BE2C (cell line): ENCODE results near the gene PCK2.

ENCODE experiments used
- DNase-seq: peaks from one replicate; pipeline ENCODE4 v3.0.0-alpha.2; 2020
- H3K27me3 ChIP-seq: fragments of 250-450 bp; sonication (Bioruptor Pico); 2 replicates; pipeline ENCODE4 v1.5.1; 2020; ENCODE audit warnings: mild to moderate bottlenecking
- H3K36me3 ChIP-seq: fragments of 250-450 bp; sonication (Bioruptor Pico); 2 replicates; pipeline ENCODE4 v1.5.1; 2020; ENCODE audit warnings: mild to moderate bottlenecking
- H3K4me1 ChIP-seq: fragments of 250-450 bp; sonication (Bioruptor Pico); 2 replicates; pipeline ENCODE4 v1.5.1; 2020
- H3K4me3 ChIP-seq: 2 replicates; pipeline ENCODE4 v1.5.1; 2011; ENCODE audit warnings: low read depth, low read length
- H3K9me3 ChIP-seq: fragments of 250-450 bp; sonication (Bioruptor Pico); 2 replicates; pipeline ENCODE4 v1.5.1; 2020
- TF ChIP-seq, protein P1 (sequence below): IDR thresholded peaks from 2 replicates; pipeline ENCODE4 v1.5.1; 2012; ENCODE audit warnings: mild to moderate bottlenecking, low read depth, low read length

PCK2 gene

DNA sequence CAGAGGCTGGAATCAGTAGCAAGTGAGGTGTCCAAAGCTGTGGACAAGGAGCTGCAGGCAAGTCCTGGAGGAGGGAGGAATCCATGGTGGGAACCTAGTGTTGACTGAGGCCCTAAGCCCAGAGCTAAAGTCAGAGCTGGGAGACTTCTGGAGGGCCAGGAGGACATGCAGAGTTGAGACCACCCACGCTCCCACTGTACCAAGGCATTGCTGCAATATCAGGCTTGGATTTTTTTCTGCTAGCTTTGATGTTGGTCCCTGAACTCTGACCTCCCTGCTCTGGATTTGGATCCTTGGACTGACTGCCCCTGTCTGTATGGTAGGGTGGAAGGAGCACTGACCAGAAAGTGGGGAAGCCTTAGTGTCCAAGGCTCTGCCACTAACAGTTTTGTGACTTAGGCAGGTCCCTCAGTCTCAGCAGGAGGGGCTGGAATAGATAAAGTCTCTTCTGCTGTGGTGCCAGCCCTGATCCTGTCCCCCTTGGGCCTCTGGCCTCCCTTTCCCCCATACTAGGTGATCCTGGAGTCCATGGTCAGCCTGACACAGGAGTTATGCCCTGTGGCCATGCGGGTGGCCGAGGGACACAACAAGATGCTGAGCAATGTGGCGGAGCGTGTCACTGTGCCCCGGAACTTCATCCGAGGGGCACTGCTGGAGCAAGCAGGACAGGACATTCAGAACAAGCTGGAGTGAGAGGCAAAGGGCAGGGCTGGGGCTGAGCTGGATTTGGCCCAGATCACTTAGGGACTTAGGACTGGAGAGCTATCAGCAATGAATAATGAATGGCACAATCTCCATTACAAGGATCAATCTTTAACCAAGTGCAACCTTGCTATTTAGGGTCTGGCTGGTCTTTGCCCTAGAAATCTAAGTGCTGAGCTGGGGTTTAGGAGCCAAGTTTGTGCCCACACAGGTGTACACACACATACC lies 32.9 kb upstream of the PCK2 start:
- H3K4me1 ChIP-seq = no peaks in the 10 kb centered on the region; the same call in 1 of the 2 replicates
- H3K4me3 ChIP-seq = no peak overlapping the region
- no peaks in the 10 kb centered on the region for H3K36me3 ChIP-seq
- TF ChIP-seq, protein P1, sequence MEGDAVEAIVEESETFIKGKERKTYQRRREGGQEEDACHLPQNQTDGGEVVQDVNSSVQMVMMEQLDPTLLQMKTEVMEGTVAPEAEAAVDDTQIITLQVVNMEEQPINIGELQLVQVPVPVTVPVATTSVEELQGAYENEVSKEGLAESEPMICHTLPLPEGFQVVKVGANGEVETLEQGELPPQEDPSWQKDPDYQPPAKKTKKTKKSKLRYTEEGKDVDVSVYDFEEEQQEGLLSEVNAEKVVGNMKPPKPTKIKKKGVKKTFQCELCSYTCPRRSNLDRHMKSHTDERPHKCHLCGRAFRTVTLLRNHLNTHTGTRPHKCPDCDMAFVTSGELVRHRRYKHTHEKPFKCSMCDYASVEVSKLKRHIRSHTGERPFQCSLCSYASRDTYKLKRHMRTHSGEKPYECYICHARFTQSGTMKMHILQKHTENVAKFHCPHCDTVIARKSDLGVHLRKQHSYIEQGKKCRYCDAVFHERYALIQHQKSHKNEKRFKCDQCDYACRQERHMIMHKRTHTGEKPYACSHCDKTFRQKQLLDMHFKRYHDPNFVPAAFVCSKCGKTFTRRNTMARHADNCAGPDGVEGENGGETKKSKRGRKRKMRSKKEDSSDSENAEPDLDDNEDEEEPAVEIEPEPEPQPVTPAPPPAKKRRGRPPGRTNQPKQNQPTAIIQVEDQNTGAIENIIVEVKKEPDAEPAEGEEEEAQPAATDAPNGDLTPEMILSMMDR = no peak
- H3K27me3 ChIP-seq = no peaks in the 10 kb centered on the region
- no peaks in the 10 kb centered on the region for H3K9me3 ChIP-seq
- no peak for DNase-seq

DNA sequence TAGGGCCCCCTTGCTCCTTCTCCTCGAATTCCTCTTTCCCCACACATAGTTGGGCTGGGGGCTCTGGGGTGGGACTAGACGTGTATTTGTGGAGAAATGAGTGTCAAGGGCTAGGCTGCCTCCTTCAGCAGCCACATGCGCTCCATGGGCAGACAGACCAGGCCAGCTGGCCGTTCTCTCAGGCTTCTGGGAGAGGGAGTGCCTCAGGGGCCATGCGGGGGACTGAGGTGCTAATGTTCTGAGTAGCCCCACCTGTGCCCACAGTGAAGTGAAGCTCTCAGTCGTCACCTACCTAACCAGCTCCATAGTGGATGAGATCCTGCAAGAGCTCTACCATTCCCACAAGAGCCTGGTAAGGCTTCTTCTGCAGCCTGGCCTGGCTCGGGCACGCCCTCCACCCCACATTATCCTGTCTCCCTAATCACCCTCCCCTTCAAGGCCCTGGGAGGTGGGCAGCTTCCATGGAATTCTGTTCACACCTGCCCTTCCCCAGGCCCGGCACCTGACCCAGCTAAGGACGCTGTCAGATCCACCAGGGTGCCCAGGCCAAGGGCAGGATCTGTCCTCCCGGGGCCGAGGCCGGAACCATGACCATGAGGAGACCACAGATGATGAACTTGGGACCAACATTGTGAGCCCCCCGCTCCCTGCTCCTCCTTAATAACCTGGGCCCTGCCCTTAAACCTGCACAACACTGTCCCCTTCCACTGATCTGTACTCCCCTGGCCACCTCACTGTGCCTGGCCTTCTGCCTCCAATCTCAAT lies 31.7 kb upstream of the PCK2 start:
- TF ChIP-seq, protein P1 = no peak
- Histone ChIP-seq H3K27me3 (no peaks in the 10 kb centered on the region), H3K4me3 (no peak overlapping the region), H3K36me3 (no peaks in the 10 kb centered on the region), H3K9me3 (no peaks in the 10 kb centered on the region), H3K4me1 (no peaks in the 10 kb centered on the region; the same call in 1 of the 2 replicates)
- DNase-seq = no peak

- TF ChIP-seq, protein P1 = no peak
- H3K9me3 ChIP-seq = no peaks in the 10 kb centered on the region
- no peaks in the 10 kb centered on the region for H3K27me3 ChIP-seq
- H3K36me3 ChIP-seq = no peaks in the 10 kb centered on the region
- H3K4me1 ChIP-seq = no peaks in the 10 kb centered on the region; the same call in 1 of the 2 replicates
- no peak overlapping the region for H3K4me3 ChIP-seq
- DNase-seq = no peak
Observed at GRCh38 chr14:24063263-24063836, 30.8 kb upstream of the PCK2 start.

DNA sequence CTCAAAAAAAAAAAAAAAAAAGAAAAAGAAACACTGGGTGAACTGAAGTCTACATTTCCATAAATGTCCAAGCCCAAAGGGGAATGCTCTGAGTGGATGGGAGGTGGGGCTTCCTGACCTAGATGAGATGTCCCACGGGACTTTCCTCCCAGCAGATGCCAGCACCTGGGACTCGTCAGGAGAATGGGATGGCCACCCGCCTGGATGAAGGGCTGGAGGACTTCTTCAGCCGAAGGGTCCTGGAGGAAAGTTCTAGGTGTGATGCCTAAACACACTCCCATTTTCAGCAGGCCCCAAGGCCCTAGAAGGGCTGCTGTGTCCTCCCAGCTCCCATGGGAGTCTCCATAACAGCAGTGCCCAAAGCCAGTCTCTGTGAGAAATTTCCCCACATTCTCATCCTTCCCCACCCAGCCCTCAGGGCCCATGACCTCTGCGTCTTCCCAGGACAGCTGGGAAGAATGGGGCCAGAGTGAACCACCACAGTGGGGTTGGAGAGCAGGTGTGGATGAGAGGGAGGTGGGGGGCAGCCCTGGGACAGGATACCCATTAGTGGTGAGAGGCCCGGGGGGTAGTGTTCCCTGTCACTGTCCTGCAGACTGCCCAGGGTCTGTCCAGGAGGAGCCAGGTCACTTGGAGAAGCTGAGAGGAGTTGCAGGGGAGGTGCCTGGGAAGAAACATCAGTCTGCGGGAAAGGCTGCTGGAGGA lies 29.9 kb upstream of the PCK2 start:
- Histone ChIP-seq H3K4me1 (no peaks in the 10 kb centered on the region), H3K36me3 (no peaks in the 10 kb centered on the region), H3K4me3 (no peak overlapping the region), H3K9me3 (no peaks in the 10 kb centered on the region), H3K27me3 (no peaks in the 10 kb centered on the region)
- DNase-seq = no peak
- TF ChIP-seq, protein P1 = no peak

DNA sequence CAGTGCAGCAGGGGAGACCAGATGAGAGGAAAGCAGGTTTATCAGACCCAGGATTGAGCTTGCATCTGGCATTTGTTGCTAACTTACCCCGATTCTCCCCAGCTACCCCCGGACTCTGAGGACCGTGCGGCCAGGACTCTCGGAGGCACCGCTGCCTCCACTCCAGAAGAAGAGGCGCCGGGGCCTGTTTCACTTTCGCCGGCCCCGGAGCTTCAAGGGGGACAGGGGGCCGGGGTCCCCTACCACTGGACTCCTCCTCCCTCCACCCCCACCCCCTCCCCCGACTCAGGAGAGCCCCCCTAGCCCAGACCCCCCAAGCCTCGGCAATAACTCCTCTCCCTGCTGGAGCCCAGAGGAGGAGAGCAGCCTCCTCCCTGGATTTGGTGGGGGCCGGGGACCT lies 29.3 kb upstream of the PCK2 start:
- DNase-seq = no peak
- no peak overlapping the region for H3K4me3 ChIP-seq
- no peaks in the 10 kb centered on the region for H3K4me1 ChIP-seq
- H3K27me3 ChIP-seq = no peaks in the 10 kb centered on the region
- H3K9me3 ChIP-seq = no peaks in the 10 kb centered on the region
- TF ChIP-seq, protein P1 = no peak
- H3K36me3 ChIP-seq = no peaks in the 10 kb centered on the region
